H7 (cell line): Measurements from ENCODE around the gene KRT76. TPM values are rescaled to one million over a fixed set of nuclear protein-coding genes. Genes with fewer than 3 reads are reported as not detected.
A peak's percentile ranks its signal among the peaks of the same experiment; 100 is the strongest.

Source experiments
- DNase-seq: peaks from one replicate; pipeline ENCODE4 v3.0.0; 2012
- H3K27me3 ChIP-seq: 2 replicates; pipeline ENCODE4 v1.6.0; 2011; ENCODE audit warnings: mild to moderate bottlenecking, low read length; ENCODE audit not compliant: control insufficient read depth, insufficient read depth
- H3K36me3 ChIP-seq: replicated peaks from 2 replicates; pipeline ENCODE4 v1.5.1; 2011; ENCODE audit warnings: low read length; ENCODE audit not compliant: control insufficient read depth, insufficient read depth
- H3K4me3 ChIP-seq: 2 replicates; pipeline ENCODE4 v1.5.1; 2011; ENCODE audit warnings: low read depth, mild to moderate bottlenecking, control low read depth, low read length, moderate library complexity; ENCODE audit not compliant: insufficient read depth
- total RNA-seq: library from RNA; depleted of rRNA; stranded (reverse); fragments of >200 nt; shearing (Covaris generic); gene quantifications from 2 replicates; pipeline ENCODE4 v1.2.3, GENCODE V29; 2014

The KRT76 gene
- total RNA-seq, 1 experiment from 2014 or later, result not detected

- no peak for DNase-seq
- Histone ChIP-seq H3K36me3 (no peaks in the 10 kb centered on the region), H3K4me3 (no peak overlapping the region), H3K27me3 (0 out of 2 replicates have a peak, but pooled peaks cover 1% of the 10 kb centered on the region)
These were observed 30.7 kb upstream of the KRT76 start for GRCh38 chr12:52807544-52808470.

- no peak for DNase-seq
- Histone ChIP-seq H3K36me3 (no peaks in the 10 kb centered on the region), H3K4me3 (no peak overlapping the region), H3K27me3 (0 out of 2 replicates have a peak, but pooled peaks cover 1% of the 10 kb centered on the region)
These were observed 29.8 kb upstream of the KRT76 start for GRCh38 chr12:52806821-52807543.

- Histone ChIP-seq H3K4me3 (no peak overlapping the region), H3K27me3 (0 out of 2 replicates have a peak, but pooled peaks cover 1% of the 10 kb centered on the region), H3K36me3 (no peaks in the 10 kb centered on the region)
- no peak for DNase-seq
These were observed 29.1 kb upstream of the KRT76 start for GRCh38 chr12:52806169-52806811.

DNA sequence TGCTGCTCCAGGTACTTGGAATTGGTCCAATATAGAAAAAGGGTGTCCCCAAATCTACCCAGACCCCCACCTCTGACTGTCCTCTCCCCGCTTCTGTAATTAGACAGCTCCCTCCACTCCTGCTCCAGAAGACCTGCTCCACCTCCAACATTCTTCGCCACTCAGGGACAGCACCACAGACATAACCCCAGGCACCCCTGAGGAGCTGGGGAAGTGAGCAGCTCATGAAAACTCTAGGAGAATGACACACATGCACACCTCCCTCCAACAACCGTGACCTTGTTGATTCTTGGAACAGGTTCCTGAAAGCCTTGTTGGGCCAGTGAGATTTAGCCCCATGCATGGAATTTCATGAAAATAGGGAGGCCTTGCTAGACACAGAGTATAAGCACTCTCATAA lies 28.6 kb upstream of the KRT76 start:
- DNase-seq, result no peak
- 0 out of 2 replicates have a peak, but pooled peaks cover 1% of the 10 kb centered on the region for H3K27me3 ChIP-seq
- no peaks in the 10 kb centered on the region for H3K36me3 ChIP-seq

GRCh38 chr12:52805000-52805399 lies 27.9 kb upstream of the KRT76 start:
- Histone ChIP-seq H3K36me3 (no peaks in the 10 kb centered on the region), H3K4me3 (no peak overlapping the region), H3K27me3 (0 out of 2 replicates have a peak, but pooled peaks cover 1% of the 10 kb centered on the region)
- DNase-seq, result peak; percentile 81

More for the DNA sequence above, 28.6 kb upstream of the KRT76 start:
- H3K4me3 ChIP-seq, result no peak overlapping the region

- no peak for DNase-seq
- Histone ChIP-seq H3K4me3 (no peak overlapping the region), H3K27me3 (0 out of 2 replicates have a peak, but pooled peaks cover 1% of the 10 kb centered on the region), H3K36me3 (no peaks in the 10 kb centered on the region)
These were observed 25.3 kb upstream of the KRT76 start for GRCh38 chr12:52802442-52802841.

GRCh38 chr12:52801773-52802172 lies 24.6 kb upstream of the KRT76 start:
- H3K4me3 ChIP-seq, result no peak overlapping the region
- no peaks in the 10 kb centered on the region for H3K36me3 ChIP-seq
- no peaks in the 10 kb centered on the region for H3K27me3 ChIP-seq
- DNase-seq, result no peak

GRCh38 chr12:52800259-52800917 lies 23.2 kb upstream of the KRT76 start:
- no peak for DNase-seq
- Histone ChIP-seq H3K27me3 (no peaks in the 10 kb centered on the region), H3K36me3 (no peaks in the 10 kb centered on the region), H3K4me3 (no peak overlapping the region)

GRCh38 chr12:52799505-52800211 lies 22.5 kb upstream of the KRT76 start:
- Histone ChIP-seq H3K27me3 (no peaks in the 10 kb centered on the region), H3K4me3 (no peak overlapping the region), H3K36me3 (no peaks in the 10 kb centered on the region)
- DNase-seq, result no peak

GRCh38 chr12:52798671-52799504 lies 21.7 kb upstream of the KRT76 start:
- no peak for DNase-seq
- Histone ChIP-seq H3K4me3 (no peak overlapping the region), H3K27me3 (no peaks in the 10 kb centered on the region), H3K36me3 (no peaks in the 10 kb centered on the region)

DNA sequence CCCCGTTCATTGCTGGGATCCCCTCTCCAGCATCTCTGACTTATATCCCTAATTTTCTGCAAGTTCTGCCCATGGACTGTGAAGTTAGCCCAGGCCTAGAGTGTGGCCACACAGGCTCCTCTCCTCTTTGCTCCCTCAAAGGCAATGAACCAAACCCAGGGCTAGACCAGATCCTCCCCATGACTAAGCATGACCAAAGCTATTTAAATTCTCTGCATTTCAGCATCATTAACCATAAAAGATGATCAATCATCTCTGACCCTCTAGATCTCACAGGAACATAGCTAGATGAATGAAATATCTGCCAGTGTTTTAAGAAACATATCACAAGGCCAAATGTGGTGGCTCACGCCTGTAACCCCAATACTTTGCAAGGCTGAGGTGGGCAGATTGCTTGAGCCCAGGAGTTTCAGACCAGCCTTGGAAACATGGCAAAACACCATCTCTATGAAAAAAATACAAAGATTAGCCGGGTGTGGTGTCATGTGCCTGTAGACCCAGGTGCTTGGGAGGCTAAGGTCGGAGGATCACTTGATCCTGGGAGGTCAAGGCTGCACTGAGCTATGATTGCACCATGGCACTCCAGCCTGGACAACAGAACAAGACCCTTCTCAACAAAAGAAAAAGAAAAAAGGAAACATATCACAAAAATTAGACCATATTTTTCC lies 21.0 kb upstream of the KRT76 start:
- Histone ChIP-seq H3K36me3 (no peaks in the 10 kb centered on the region), H3K27me3 (no peaks in the 10 kb centered on the region), H3K4me3 (no peak overlapping the region)
- DNase-seq, result no peak

- no peak for DNase-seq
- H3K4me3 ChIP-seq, result no peak overlapping the region
- H3K27me3 ChIP-seq, result no peaks in the 10 kb centered on the region
- H3K36me3 ChIP-seq, result no peaks in the 10 kb centered on the region
These were observed 20.4 kb upstream of the KRT76 start for GRCh38 chr12:52797529-52797894.
